Sigmoid colon (tissue), 7 donors: Measurements from ENCODE around the gene PYGO1. TPM values are rescaled to one million over a fixed set of nuclear protein-coding genes. Genes with fewer than 3 reads are reported as not detected.
A peak's percentile ranks its signal among the peaks of the same experiment; 100 is the strongest.
"Not testable (repeated sequence)": the region's sequence is repeated elsewhere in the genome, so short reads cannot be mapped to it uniquely, and the experiment has no call there.

Experiments used
- DNase-seq: peaks from one replicate; pipeline ENCODE4 v3.0.0-alpha.2; 2019
- H3K27ac ChIP-seq, 4 donors: fragments of 200-600 bp; sonication (generic); one replicate each; pipeline ENCODE4 v1.5.1; 2016 to 2019; ENCODE audit warnings: mild to moderate bottlenecking in 1 of 4
- H3K27me3 ChIP-seq, 3 donors: fragments of 200-600 bp; sonication (generic); one replicate each; pipeline ENCODE4 v1.5.1; 2019; ENCODE audit warnings: mild to moderate bottlenecking in 1 of 3
- H3K36me3 ChIP-seq, 4 donors: fragments of 200-600 bp; sonication (generic); one replicate each; pipeline ENCODE4 v1.5.1; 2016 to 2019
- H3K4me1 ChIP-seq, 4 donors: fragments of 200-600 bp; sonication (generic); one replicate each; pipeline ENCODE4 v1.5.1; 2017 to 2019
- H3K4me3 ChIP-seq, 4 donors: fragments of 200-600 bp; sonication (generic); one replicate each; pipeline ENCODE4 v1.5.1; 2017 to 2019; ENCODE audit warnings: mild to moderate bottlenecking in 2 of 4, moderate library complexity in 1 of 4
- H3K9me3 ChIP-seq, 4 donors: fragments of 200-600 bp in 3 of 4; sonication (generic) in 3 of 4; one replicate each; pipeline versions ENCODE4 v1.5.1 to v1.6.1; 2013 to 2019
- CTCF ChIP-seq, 4 experiments: fragments of 450-650 bp in 3 of 4; fragments of 200-600 bp in 1 of 4; IDR thresholded peaks; one replicate each; pipeline ENCODE4 v1.5.1; 2016 to 2019; ENCODE audit warnings: antibody characterized with exemption in 4 of 4, mild to moderate bottlenecking in 3 of 4, moderate library complexity in 2 of 4
- EP300 ChIP-seq, 4 donors: sonication (generic); formaldehyde crosslinking; IDR thresholded peaks; one replicate each; pipeline ENCODE4 v1.6.1; 2017; ENCODE audit warnings: antibody characterized with exemption in 4 of 4
- POLR2A ChIP-seq, 2 donors: fragments of 450-650 bp; IDR thresholded peaks; one replicate each; pipeline ENCODE4 v1.6.1; 2016; ENCODE audit warnings: antibody characterized with exemption in 2 of 2, mild to moderate bottlenecking in 2 of 2, moderate library complexity in 2 of 2
- POLR2AphosphoS5 ChIP-seq, 4 donors: sonication (generic); formaldehyde crosslinking; IDR thresholded peaks; one replicate each; pipeline ENCODE4 v1.6.1; 2017; ENCODE audit warnings: antibody characterized with exemption in 4 of 4
- WGBS, 2 donors: extraction: QIAGEN DNeasy Blood & Tissue Kit; methylation state at CpG; one replicate each; pipeline ENCODE4 v1.1.7; 2013; 5-methylcytosine and 5-hydroxymethylcytosine counted together
- intact Hi-C: fragments of 100-400 bp; cut with DNase I; formaldehyde crosslinking; loops from one replicate; pipeline ENCODE4 v1.15.1; 2023
- polyA plus RNA-seq, 3 donors: library from polyadenylated mRNA; stranded (reverse); fragments of 200-250 nt; gene quantifications; one replicate each; pipeline ENCODE4 v1.2.3, GENCODE V29; 2013
- total RNA-seq, 4 donors: library from RNA; depleted of rRNA; stranded (reverse); fragments of >200 nt; gene quantifications; one replicate each; pipeline ENCODE4 v1.1.0, GENCODE V29; 2016
- donor health status: healthy with polysubstance abuse.
- donor health status: Bipolar disorder and iron deficiency.
- donor health status: healthy.

The PYGO1 gene
- total and polyA plus RNA-seq, 7 donors: under 0.01 to 20.7 (median 14.5) TPM

GRCh38 chr15:55499151-55499550, 89.0 kb downstream of the PYGO1 start:
- Histone ChIP-seq H3K4me3 (no peak overlapping the region), H3K9me3 (no peaks in the 10 kb centered on the region), H3K27me3 (no peaks in the 10 kb centered on the region), H3K36me3 (no peaks in the 10 kb centered on the region), H3K4me1 (peaks cover 0 to 8% (median 4%) of the 10 kb centered on the region in 4 donors), H3K27ac (no peak overlapping the region)
- intact Hi-C loops: loop anchor here (2.0 to 10.0 kb wide), 2 partner anchors 90 to 146 kb away; partner anchors contain the start of gene PYGO1
- TF ChIP-seq EP300 (IDR thresholded peaks at IDR 0.05) (no peak), POLR2AphosphoS5 (IDR thresholded peaks at IDR 0.05) (no peak), CTCF (IDR thresholded peaks at IDR 0.05) (no peak), POLR2A (IDR thresholded peaks at IDR 0.05) (no peak)
- DNase-seq: no peak
- WGBS, 2 donors: 85 to 88% methylated on average over 7 of the region's 7 CpGs

- not testable (repeated sequence) for H3K27me3 ChIP-seq, H3K4me1 ChIP-seq, H3K36me3 ChIP-seq, H3K9me3 ChIP-seq
- 12 to 14% methylated on average over 55 of the region's 55 CpGs for WGBS, 2 donors
- peak; percentile 87 for DNase-seq
- peak overlapping the region; percentile 47 to 64 (median 61) for H3K4me3 ChIP-seq
- intact Hi-C loops: loop anchor here (2.0 to 10.0 kb wide), 2 partner anchors 90 to 146 kb away; partner anchors contain the start of gene PYGO1
- peak overlapping the region; percentile 30 to 62 (median 56) for H3K27ac ChIP-seq
- TF ChIP-seq POLR2AphosphoS5 (IDR thresholded peaks at IDR 0.05): peak in 2 of 4 donors; percentile 6 to 30
Measured at GRCh38 chr15:55498109-55498938, 89.8 kb downstream of the PYGO1 start.

- peaks cover 0 to 8% (median 0%) of the 10 kb centered on the region in 4 donors for H3K36me3 ChIP-seq
- TF ChIP-seq POLR2AphosphoS5 (IDR thresholded peaks at IDR 0.05) (no peak), POLR2A (IDR thresholded peaks at IDR 0.05) (no peak), CTCF (IDR thresholded peaks at IDR 0.05) (no peak), EP300 (IDR thresholded peaks at IDR 0.05) (no peak)
- intact Hi-C loops: loop anchor here (10.0 kb wide), 1 partner anchor 148 kb away; no protein-coding TSS in a partner anchor
- no peaks in the 10 kb centered on the region for H3K27me3 ChIP-seq
- peaks cover 0 to 8% (median 4%) of the 10 kb centered on the region in 4 donors for H3K4me1 ChIP-seq
- DNase-seq: no peak
- WGBS, 2 donors: 85 to 89% methylated on average over 2 of the region's 2 CpGs
- H3K4me3 ChIP-seq: no peak overlapping the region
- no peak overlapping the region for H3K27ac ChIP-seq
- no peaks in the 10 kb centered on the region for H3K9me3 ChIP-seq
Measured at GRCh38 chr15:55496716-55497115, 91.4 kb downstream of the PYGO1 start.

- no peaks in the 10 kb centered on the region for H3K27me3 ChIP-seq
- DNase-seq: no peak
- peaks cover 0 to 8% (median 4%) of the 10 kb centered on the region in 4 donors for H3K4me1 ChIP-seq
- peaks cover 0 to 20% (median 2%) of the 10 kb centered on the region in 4 donors for H3K36me3 ChIP-seq
- no peak overlapping the region for H3K27ac ChIP-seq
- intact Hi-C loops: loop anchor here (10.0 kb wide), 1 partner anchor 150 kb away; no protein-coding TSS in a partner anchor
- no peak for TF ChIP-seq EP300 (IDR thresholded peaks at IDR 0.05)
- TF ChIP-seq CTCF (IDR thresholded peaks at IDR 0.05): no peak
- no peak for TF ChIP-seq POLR2A (IDR thresholded peaks at IDR 0.05)
- TF ChIP-seq POLR2AphosphoS5 (IDR thresholded peaks at IDR 0.05): no peak
- WGBS, 2 donors: 86 to 96% methylated on average over 1 of the region's 1 CpG
- no peaks in the 10 kb centered on the region for H3K9me3 ChIP-seq
- H3K4me3 ChIP-seq: no peak overlapping the region
Measured at GRCh38 chr15:55494931-55495330, 93.2 kb downstream of the PYGO1 start.

- H3K27ac ChIP-seq, DNase-seq, H3K4me3 ChIP-seq, intact Hi-C loops, H3K27me3 ChIP-seq, H3K9me3 ChIP-seq, H3K4me1 ChIP-seq: not testable (repeated sequence)
- peaks cover 0 to 44% (median 12%) of the 10 kb centered on the region in 4 donors for H3K36me3 ChIP-seq
- WGBS, 2 donors: 94 to 96% methylated on average over 9 of the region's 9 CpGs
Measured at GRCh38 chr15:55488952-55489600, 99.1 kb downstream of the PYGO1 start.

Other genes with a start within 250 kb of the PYGO1 start
- 10 to 100 TPM; 49.0 to 58.7 (median 55.4) TPM for gene CCPG1, start 180.0 kb downstream of the PYGO1 start, total RNA-seq
- 10 to 100 TPM in 1 of 3 donors, 1 to 10 TPM in 2; 7.6 to 23.6 (median 8.4) TPM for gene CCPG1, start 180.0 kb downstream of the PYGO1 start, polyA plus RNA-seq
- 1 to 10 TPM in 3 of 4 donors, under 1 TPM in 1; 0.81 to 6.6 (median 5.3) TPM for gene PIERCE2, start 179.8 kb downstream of the PYGO1 start, total RNA-seq
- 10 to 100 TPM in 2 of 3 donors, 1 to 10 TPM in 1; 4.3 to 24.0 (median 20.4) TPM for gene PIERCE2, start 179.8 kb downstream of the PYGO1 start, polyA plus RNA-seq
- gene DNAAF4, start 80.1 kb downstream of the PYGO1 start, total RNA-seq: 1 to 10 TPM in 3 of 4 donors, under 1 TPM in 1; 0.99 to 2.1 (median 1.4) TPM
- gene DNAAF4, start 80.1 kb downstream of the PYGO1 start, polyA plus RNA-seq: 1 to 10 TPM in 2 of 3 donors, under 1 TPM in 1; 0.92 to 1.8 (median 1.1) TPM
- gene PRTG, start 154.8 kb upstream of the PYGO1 start, total RNA-seq: 1 to 10 TPM; 1.3 to 5.3 (median 2.2) TPM
- gene PRTG, start 154.8 kb upstream of the PYGO1 start, polyA plus RNA-seq: under 1 TPM in 1 of 3 donors, not detected in 2; 0.42 TPM